GM23248 (cell line): Measurements from ENCODE around the gene SRRT. TPM values are rescaled to one million over a fixed set of nuclear protein-coding genes. Genes with fewer than 3 reads are reported as not detected.
A peak's percentile ranks its signal among the peaks of the same experiment; 100 is the strongest.

Experiments used
- DNase-seq: peaks from one replicate; pipeline ENCODE4 v3.0.0-alpha.2; 2015
- H2AFZ ChIP-seq: fragments of 200-600 bp; sonication (generic); 2 replicates; pipeline ENCODE4 v1.6.1; 2016; ENCODE audit warnings: antibody characterized with exemption
- H3F3A ChIP-seq: fragments of 200-600 bp; sonication (generic); 2 replicates; pipeline ENCODE4 v1.6.1; 2016; ENCODE audit warnings: mild to moderate bottlenecking, antibody characterized with exemption, mixed run types; ENCODE audit not compliant: insufficient read depth
- H3K27ac ChIP-seq: fragments of 200-600 bp; sonication (generic); 2 replicates; pipeline ENCODE4 v1.5.1; 2016; ENCODE audit warnings: mild to moderate bottlenecking
- H3K27me3 ChIP-seq: fragments of 200-600 bp; sonication (generic); replicated peaks from 2 replicates; pipeline ENCODE4 v1.6.1; 2016; ENCODE audit warnings: mild to moderate bottlenecking; ENCODE audit not compliant: insufficient read depth
- H3K36me3 ChIP-seq: fragments of 200-600 bp; sonication (generic); 2 replicates; pipeline ENCODE4 v1.6.1; 2016; ENCODE audit warnings: low read depth, mild to moderate bottlenecking
- H3K4me1 ChIP-seq: fragments of 200-600 bp; sonication (generic); 2 replicates; pipeline ENCODE4 v1.6.1; 2016; ENCODE audit warnings: mild to moderate bottlenecking; ENCODE audit not compliant: insufficient read depth
- H3K4me2 ChIP-seq: fragments of 200-600 bp; sonication (generic); one replicate; pipeline ENCODE4 v1.6.1; 2016; ENCODE audit warnings: mild to moderate bottlenecking; ENCODE audit not compliant: unreplicated experiment
- H3K4me3 ChIP-seq: fragments of 200-600 bp; sonication (generic); 2 replicates; pipeline ENCODE4 v1.5.1; 2016; ENCODE audit warnings: mild to moderate bottlenecking
- H3K79me2 ChIP-seq: fragments of 200-600 bp; sonication (generic); 2 replicates; pipeline ENCODE4 v1.6.1; 2016; ENCODE audit warnings: mild to moderate bottlenecking; ENCODE audit not compliant: insufficient read depth
- H3K9ac ChIP-seq: fragments of 200-600 bp; sonication (generic); 2 replicates; pipeline ENCODE4 v1.6.1; 2016; ENCODE audit warnings: mild to moderate bottlenecking
- H3K9me2 ChIP-seq: fragments of 200-600 bp; sonication (generic); 2 replicates; pipeline ENCODE4 v1.6.1; 2016; ENCODE audit warnings: mixed run types, mild to moderate bottlenecking, moderate library complexity; ENCODE audit not compliant: insufficient read depth
- H3K9me3 ChIP-seq: fragments of 200-600 bp; sonication (generic); one replicate; pipeline ENCODE4 v1.6.1; 2017; ENCODE audit warnings: low read depth
- H4K20me1 ChIP-seq: fragments of 200-600 bp; sonication (generic); 2 replicates; pipeline ENCODE4 v1.6.0; 2016; ENCODE audit not compliant: insufficient read depth
- EZH2 ChIP-seq: fragments of 200-600 bp; sonication (generic); IDR thresholded peaks from 2 replicates; pipeline ENCODE4 v1.6.1; 2018; ENCODE audit warnings: antibody characterized with exemption, mild to moderate bottlenecking; ENCODE audit not compliant: insufficient read depth, poor library complexity, severe bottlenecking
- EZH2phosphoT487 ChIP-seq: fragments of 200-600 bp; sonication (generic); IDR thresholded peaks from 2 replicates; pipeline ENCODE4 v1.6.1; 2018; ENCODE audit warnings: antibody characterized with exemption, moderate library complexity, mild to moderate bottlenecking, low read depth; ENCODE audit not compliant: insufficient read depth
- WGBS, 2 experiments: methylation state at CpG; one replicate each; pipeline ENCODE4 v1.1.6; 2015 to 2017; ENCODE audit warnings: low lambda C conversion rate in 2 of 2, low coverage in 1 of 2; ENCODE audit errors: missing lambda C conversion rate in 2 of 2; 5-methylcytosine and 5-hydroxymethylcytosine counted together
- in situ Hi-C: fragments of 300-500 bp; cut with MboI; formaldehyde crosslinking; loops from 2 replicates; pipeline ENCODE4 v1.15.0; 2020
- polyA plus RNA-seq: library from polyadenylated mRNA; unstranded; fragments of >200 nt; fragmentation: Nextera tagmentation; extraction: Ambion mirVana; gene quantifications from 2 replicates; pipeline ENCODE4 v1.2.1, GENCODE V29; 2016
- total RNA-seq: library from RNA; depleted of rRNA; stranded (reverse); fragments of >200 nt; shearing (Covaris generic); gene quantifications from 2 replicates; pipeline ENCODE4 v1.2.3, GENCODE V29; 2014

Gene SRRT
- total and polyA plus RNA-seq, 2 experiments from 2014 or later, result 57.1 to 74.9 TPM

- H2AFZ ChIP-seq, result no peak overlapping the region
- H3K79me2 ChIP-seq, result no peaks in the 10 kb centered on the region
- peak overlapping the region; percentile 42 for H3K4me2 ChIP-seq
- no peaks in the 10 kb centered on the region for H3K4me1 ChIP-seq
- H4K20me1 ChIP-seq, result no peaks in the 10 kb centered on the region
- peak overlapping the region; percentile 41; the same call in 1 of the 2 replicates for H3K4me3 ChIP-seq
- DNase-seq, result peak; percentile 55
- no peak overlapping the region for H3K9ac ChIP-seq
- no peaks in the 10 kb centered on the region for H3K36me3 ChIP-seq
- no peak overlapping the region for H3K27ac ChIP-seq
- H3K9me2 ChIP-seq, result no peaks in the 10 kb centered on the region
- no peaks in the 10 kb centered on the region for H3F3A ChIP-seq
- peaks cover 39% of the 10 kb centered on the region for H3K27me3 ChIP-seq
- WGBS, 2 experiments, result 2% methylated on average over 55 to 80 of the region's 95 CpGs
- H3K9me3 ChIP-seq, result no peaks in the 10 kb centered on the region
- in situ Hi-C loops, result no loop called here
- TF ChIP-seq EZH2phosphoT487 (no peak), EZH2 (no peak)
These were observed 22.1 kb downstream of the SRRT start for GRCh38 chr7:100896732-100897608.

GRCh38 chr7:100897772-100898454, 23.0 kb downstream of the SRRT start:
- no peaks in the 10 kb centered on the region for H3K36me3 ChIP-seq
- H3K79me2 ChIP-seq, result no peaks in the 10 kb centered on the region
- H3K9ac ChIP-seq, result no peak overlapping the region
- no peaks in the 10 kb centered on the region for H3K9me2 ChIP-seq
- TF ChIP-seq EZH2 (no peak), EZH2phosphoT487 (no peak)
- no peak for DNase-seq
- H3K27ac ChIP-seq, result no peak overlapping the region
- no peaks in the 10 kb centered on the region for H3F3A ChIP-seq
- no peaks in the 10 kb centered on the region for H4K20me1 ChIP-seq
- no peak overlapping the region for H3K4me3 ChIP-seq
- WGBS, 2 experiments, result 58 to 61% methylated on average over 13 of the region's 13 CpGs
- H3K4me1 ChIP-seq, result no peaks in the 10 kb centered on the region
- no peaks in the 10 kb centered on the region for H3K9me3 ChIP-seq
- in situ Hi-C loops, result no loop called here
- H3K4me2 ChIP-seq, result no peak overlapping the region
- H2AFZ ChIP-seq, result no peak overlapping the region
- peaks cover 39% of the 10 kb centered on the region for H3K27me3 ChIP-seq

- H2AFZ ChIP-seq, result no peak overlapping the region
- no peaks in the 10 kb centered on the region for H3K79me2 ChIP-seq
- 81 to 85% methylated on average over 5 of the region's 5 CpGs for WGBS, 2 experiments
- H3K4me3 ChIP-seq, result no peak overlapping the region
- in situ Hi-C loops, result no loop called here
- no peaks in the 10 kb centered on the region for H3K36me3 ChIP-seq
- no peaks in the 10 kb centered on the region for H4K20me1 ChIP-seq
- no peaks in the 10 kb centered on the region for H3K4me1 ChIP-seq
- no peaks in the 10 kb centered on the region for H3K9me2 ChIP-seq
- no peak overlapping the region for H3K27ac ChIP-seq
- no peaks in the 10 kb centered on the region for H3K9me3 ChIP-seq
- no peak overlapping the region for H3K9ac ChIP-seq
- TF ChIP-seq EZH2phosphoT487 (no peak), EZH2 (no peak)
- DNase-seq, result no peak
- no peak overlapping the region for H3K4me2 ChIP-seq
- H3F3A ChIP-seq, result no peaks in the 10 kb centered on the region
- H3K27me3 ChIP-seq, result peaks cover 39% of the 10 kb centered on the region
These were observed 24.5 kb downstream of the SRRT start for GRCh38 chr7:100899432-100899831.

- no peaks in the 10 kb centered on the region for H3K9me3 ChIP-seq
- WGBS, 2 experiments, result 84 to 87% methylated on average over 2 of the region's 2 CpGs
- H3K9me2 ChIP-seq, result no peaks in the 10 kb centered on the region
- peaks cover 31% of the 10 kb centered on the region for H3K27me3 ChIP-seq
- no peaks in the 10 kb centered on the region for H4K20me1 ChIP-seq
- H3K79me2 ChIP-seq, result no peaks in the 10 kb centered on the region
- no peak overlapping the region for H3K27ac ChIP-seq
- TF ChIP-seq EZH2, result no peak
- TF ChIP-seq EZH2phosphoT487, result no peak
- H3K4me1 ChIP-seq, result no peaks in the 10 kb centered on the region
- no peak overlapping the region for H3K4me3 ChIP-seq
- in situ Hi-C loops, result loop anchor here (5.0 kb wide), 1 partner anchor 151 kb away; no protein-coding TSS in a partner anchor
- no peak overlapping the region for H2AFZ ChIP-seq
- H3K36me3 ChIP-seq, result no peaks in the 10 kb centered on the region
- no peak overlapping the region for H3K4me2 ChIP-seq
- no peaks in the 10 kb centered on the region for H3F3A ChIP-seq
- H3K9ac ChIP-seq, result no peak overlapping the region
- DNase-seq, result no peak
These were observed 26.1 kb downstream of the SRRT start for GRCh38 chr7:100900978-100901377.
